Subcutaneous abdominal adipose tissue (tissue), 5 donors: ENCODE data around the gene TMSB4Y.

Source experiments
- H3K27ac ChIP-seq: one replicate; pipeline ENCODE4 v1.7.0; 2013; ENCODE audit warnings: low read depth, mild to moderate bottlenecking, inconsistent platforms, low read length, moderate library complexity
- H3K27me3 ChIP-seq, 5 donors: one replicate each; pipeline ENCODE4 v1.7.0; 2013; ENCODE audit warnings: low read length in 5 of 5, inconsistent platforms in 1 of 5; ENCODE audit not compliant: control insufficient read depth in 5 of 5, insufficient read depth in 4 of 5
- H3K36me3 ChIP-seq, 5 donors: one replicate each; pipeline ENCODE4 v1.7.0; 2013; ENCODE audit warnings: low read length in 5 of 5; ENCODE audit not compliant: control insufficient read depth in 5 of 5, insufficient read depth in 5 of 5
- H3K4me1 ChIP-seq, 5 donors: one replicate each; pipeline ENCODE4 v1.7.0; 2013; ENCODE audit warnings: low read length in 5 of 5, mild to moderate bottlenecking in 3 of 5, moderate library complexity in 1 of 5; ENCODE audit not compliant: control insufficient read depth in 5 of 5, insufficient read depth in 5 of 5
- H3K4me3 ChIP-seq, 5 donors: one replicate each; pipeline ENCODE4 v1.7.0; 2013; ENCODE audit warnings: low read length in 5 of 5, low read depth in 1 of 5
- H3K9ac ChIP-seq, 5 donors: one replicate each; pipeline ENCODE4 v1.7.0; 2013; ENCODE audit warnings: low read length in 5 of 5, mild to moderate bottlenecking in 4 of 5, moderate library complexity in 3 of 5
- H3K9me3 ChIP-seq, 5 donors: one replicate each; pipeline ENCODE4 v1.7.0; 2013; ENCODE audit warnings: low read length in 5 of 5; ENCODE audit not compliant: control insufficient read depth in 5 of 5
- donor health status: healthy.
- donor health status: healthy.
- donor health status: healthy.
- donor health status: healthy.
- donor health status: healthy.

The TMSB4Y gene

DNA sequence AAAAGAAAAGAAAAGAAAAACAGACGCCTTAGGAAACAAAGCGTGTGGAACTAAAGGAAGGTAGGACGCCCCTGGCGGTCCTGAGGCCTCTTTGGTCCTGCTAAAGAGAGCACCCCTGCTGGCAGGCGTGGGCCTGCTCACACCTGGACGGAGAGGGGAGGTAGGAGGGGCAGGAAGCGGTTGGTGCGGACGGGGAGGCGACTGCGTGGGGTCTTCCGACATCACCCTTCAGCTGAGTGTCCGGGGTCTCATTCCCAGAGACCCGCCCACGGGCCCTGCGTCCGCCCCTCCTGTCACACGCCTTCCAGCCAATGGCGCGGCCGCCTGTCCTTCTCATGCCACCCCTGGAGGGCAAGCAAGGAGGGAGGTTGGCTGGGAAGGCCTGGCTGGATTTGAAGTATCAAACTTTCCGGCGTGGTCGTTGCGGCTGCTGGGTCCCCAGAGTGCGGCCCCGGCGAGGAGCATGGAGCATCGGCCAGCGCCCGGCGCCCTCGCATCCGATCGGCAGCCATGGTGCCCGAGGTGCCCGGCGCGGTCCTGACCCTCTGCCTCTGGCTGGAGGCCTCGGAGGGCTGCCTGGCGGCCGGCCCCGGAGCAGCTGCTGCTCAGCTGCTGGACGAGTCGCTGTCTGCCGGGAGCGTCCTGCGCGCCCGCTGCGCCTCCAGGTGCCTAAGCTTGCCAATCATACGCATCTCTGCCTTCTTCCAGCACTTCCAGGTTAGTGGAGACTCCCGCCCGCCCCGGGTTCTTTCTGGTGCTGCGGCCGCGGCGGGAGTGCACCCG, 47.8 kb downstream of the TMSB4Y start:
- no peak overlapping the region for H3K9ac ChIP-seq
- H3K4me3 ChIP-seq = no peak overlapping the region
- no peaks in the 10 kb centered on the region for H3K9me3 ChIP-seq
- no peaks in the 10 kb centered on the region for H3K4me1 ChIP-seq
- no peak overlapping the region for H3K27ac ChIP-seq
- no peaks in the 10 kb centered on the region for H3K36me3 ChIP-seq
- H3K27me3 ChIP-seq = no peaks in the 10 kb centered on the region

DNA sequence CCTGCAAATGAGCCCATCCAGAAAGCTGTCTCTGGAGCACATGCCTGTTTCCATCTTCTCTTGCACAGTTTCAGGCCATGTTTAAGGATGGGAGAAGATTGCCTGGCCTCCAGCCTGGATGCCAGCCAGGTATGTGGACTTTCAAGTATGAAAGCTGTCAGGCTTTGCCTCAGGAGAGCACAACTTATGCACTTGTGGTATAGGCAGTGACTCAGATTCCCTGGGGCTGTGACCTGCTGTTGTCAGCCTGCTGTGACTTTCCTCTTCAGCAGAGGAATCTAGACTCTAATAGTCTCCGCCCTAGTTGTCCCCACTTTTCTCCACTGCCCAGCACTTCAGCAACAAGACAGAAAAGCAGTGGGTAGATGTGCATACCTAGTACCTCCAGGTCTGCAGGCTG, 51.0 kb downstream of the TMSB4Y start:
- Histone ChIP-seq H3K9me3 (no peaks in the 10 kb centered on the region), H3K4me3 (no peak overlapping the region), H3K4me1 (no peaks in the 10 kb centered on the region), H3K36me3 (no peaks in the 10 kb centered on the region), H3K27me3 (no peaks in the 10 kb centered on the region), H3K27ac (no peak overlapping the region), H3K9ac (no peak overlapping the region)
